ENCODE measurements around the gene SARS1.

Gene SARS1

GRCh38 chr1:109251277-109252166 is 37.8 kb downstream of the SARS1 start:
- DNase-seq: no peak

DNA sequence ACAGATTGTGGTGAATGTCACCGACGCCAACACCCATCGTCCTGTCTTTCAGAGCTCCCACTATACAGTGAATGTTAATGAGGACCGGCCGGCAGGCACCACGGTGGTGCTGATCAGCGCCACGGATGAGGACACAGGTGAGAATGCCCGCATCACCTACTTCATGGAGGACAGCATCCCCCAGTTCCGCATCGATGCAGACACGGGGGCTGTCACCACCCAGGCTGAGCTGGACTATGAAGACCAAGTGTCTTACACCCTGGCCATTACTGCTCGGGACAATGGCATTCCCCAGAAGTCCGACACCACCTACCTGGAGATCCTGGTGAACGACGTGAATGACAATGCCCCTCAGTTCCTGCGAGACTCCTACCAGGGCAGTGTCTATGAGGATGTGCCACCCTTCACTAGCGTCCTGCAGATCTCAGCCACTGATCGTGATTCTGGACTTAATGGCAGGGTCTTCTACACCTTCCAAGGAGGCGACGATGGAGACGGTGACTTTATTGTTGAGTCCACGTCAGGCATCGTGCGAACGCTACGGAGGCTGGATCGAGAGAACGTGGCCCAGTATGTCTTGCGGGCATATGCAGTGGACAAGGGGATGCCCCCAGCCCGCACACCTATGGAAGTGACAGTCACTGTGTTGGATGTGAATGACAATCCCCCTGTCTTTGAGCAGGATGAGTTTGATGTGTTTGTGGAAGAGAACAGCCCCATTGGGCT is 38.6 kb downstream of the SARS1 start:
- no peak for DNase-seq

- DNase-seq: no peak
These were observed 39.4 kb downstream of the SARS1 start for GRCh38 chr1:109252893-109253802.

DNA sequence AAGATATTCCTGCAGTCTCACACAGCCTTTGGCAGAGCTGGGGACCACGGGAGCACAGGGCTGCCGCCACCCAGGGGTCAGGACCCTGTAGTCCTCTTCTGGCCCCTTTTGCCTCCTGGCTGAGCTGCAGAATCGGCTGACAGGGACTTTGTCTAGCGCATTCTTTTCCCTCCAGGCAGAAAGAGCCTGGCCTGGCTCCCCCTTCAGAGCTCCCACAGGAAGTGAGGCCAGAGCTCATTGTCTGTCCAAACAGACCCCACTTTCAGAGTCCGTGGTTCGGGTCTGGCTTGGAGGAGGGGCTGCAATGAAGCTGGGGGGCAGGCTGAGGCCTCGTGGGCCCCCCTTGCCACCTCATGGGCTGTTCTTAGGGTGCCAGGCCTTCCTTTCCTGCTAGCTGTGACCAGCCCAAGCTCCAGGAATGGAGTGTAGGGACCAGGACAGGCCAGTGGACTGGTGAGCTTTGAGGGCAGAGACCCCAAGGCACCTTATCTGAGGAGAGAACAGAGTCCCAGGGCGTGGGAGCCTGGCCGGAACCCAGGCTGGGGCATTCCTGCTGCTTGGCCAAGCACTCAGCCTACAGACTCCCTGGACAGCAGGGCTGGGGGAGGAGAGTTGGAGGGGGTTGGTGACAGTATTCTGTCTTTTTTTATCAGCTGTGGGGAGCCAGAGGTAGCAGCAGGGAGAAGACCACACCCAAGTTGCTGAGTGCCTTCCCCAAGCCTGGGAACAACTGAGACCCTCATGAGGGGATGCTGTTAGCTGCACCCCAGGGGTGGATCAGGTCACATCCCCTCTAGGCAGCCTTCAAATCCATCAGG is 40.3 kb downstream of the SARS1 start:
- no peak for DNase-seq

- no peak for DNase-seq
These were observed 40.9 kb downstream of the SARS1 start for GRCh38 chr1:109254621-109255096.

GRCh38 chr1:109255097-109255651 is 41.5 kb downstream of the SARS1 start:
- DNase-seq: no peak

- no peak for DNase-seq
These were observed 42.0 kb downstream of the SARS1 start for GRCh38 chr1:109255678-109256077.

DNA sequence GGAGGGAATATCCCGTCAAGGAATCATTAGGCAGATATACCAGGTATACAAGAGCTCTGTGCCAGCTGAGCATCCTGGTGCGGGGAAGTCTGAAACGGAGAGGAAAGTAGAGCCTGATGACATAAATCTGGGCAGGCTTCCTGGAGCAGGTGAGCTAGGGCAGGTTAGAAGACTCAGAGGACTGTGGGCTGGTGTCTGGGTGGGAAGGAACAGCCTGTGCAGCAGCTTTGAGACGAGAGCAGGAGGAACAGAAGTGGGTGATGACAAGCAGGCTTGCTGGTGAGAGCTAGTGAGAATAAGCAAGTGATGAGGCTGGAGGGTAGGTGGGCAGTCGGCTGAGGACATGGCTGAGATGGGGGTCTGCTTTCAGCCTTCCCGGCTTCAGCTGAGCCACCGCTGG is 42.4 kb downstream of the SARS1 start:
- DNase-seq: no peak

DNA sequence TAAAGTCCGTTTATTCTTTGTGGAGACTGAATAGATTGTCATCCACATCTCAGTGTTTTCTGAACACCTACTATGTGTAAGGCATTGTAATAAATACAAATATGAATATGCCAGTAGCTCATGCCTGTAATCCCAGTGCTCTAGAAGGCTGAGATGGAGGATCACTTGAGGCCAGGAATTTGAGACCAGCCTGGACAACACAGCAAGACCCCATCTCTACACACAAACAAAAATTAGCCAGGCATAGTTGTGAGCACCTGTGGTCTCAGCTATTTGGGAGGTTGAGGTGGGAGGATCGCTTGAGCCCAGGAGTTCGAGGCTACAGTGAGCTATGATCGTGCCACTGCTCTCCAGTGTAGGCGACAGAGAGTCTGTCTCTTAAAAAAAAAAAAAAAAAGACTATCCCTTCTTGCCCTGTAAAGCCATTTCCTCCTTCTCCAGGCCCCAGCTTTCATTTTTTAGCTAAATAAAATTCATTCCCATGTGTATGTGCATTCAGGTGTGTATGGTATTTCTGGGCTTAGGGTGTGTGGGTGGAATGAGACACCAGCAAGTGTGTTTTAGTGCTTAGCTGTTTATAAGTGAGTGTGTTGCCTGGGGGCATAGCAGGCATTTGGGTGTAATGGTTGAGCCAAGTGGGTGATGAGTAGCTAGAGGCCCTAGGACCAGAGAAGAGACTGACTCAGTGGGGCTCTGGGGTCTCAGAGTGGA is 43.4 kb downstream of the SARS1 start:
- DNase-seq: no peak

GRCh38 chr1:109257682-109258421 is 44.1 kb downstream of the SARS1 start:
- no peak for DNase-seq

DNA sequence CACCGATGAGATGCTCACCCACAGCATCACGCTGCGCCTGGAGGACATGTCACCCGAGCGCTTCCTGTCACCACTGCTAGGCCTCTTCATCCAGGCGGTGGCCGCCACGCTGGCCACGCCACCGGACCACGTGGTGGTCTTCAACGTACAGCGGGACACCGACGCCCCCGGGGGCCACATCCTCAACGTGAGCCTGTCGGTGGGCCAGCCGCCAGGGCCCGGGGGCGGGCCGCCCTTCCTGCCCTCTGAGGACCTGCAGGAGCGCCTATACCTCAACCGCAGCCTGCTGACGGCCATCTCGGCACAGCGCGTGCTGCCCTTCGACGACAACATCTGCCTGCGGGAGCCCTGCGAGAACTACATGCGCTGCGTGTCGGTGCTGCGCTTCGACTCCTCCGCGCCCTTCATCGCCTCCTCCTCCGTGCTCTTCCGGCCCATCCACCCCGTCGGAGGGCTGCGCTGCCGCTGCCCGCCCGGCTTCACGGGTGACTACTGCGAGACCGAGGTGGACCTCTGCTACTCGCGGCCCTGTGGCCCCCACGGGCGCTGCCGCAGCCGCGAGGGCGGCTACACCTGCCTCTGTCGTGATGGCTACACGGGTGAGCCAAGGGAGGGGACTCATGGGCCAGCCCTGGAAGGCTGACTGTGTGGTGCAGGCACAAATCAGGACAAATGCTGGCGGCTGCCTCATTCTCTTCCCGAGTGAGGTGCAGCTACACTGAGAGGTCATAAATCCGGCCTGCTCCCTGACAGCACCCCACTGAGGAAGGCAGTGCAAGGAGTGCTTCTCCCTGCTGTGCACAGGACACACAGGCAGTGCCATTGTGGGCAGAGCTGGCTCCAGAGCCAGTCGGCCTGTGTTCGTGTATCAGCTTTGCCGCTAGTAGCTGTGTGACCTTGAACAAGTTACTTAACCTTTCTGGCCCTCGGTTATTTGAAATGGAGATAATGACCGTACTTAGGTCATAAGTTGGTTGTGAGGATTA is 45.1 kb downstream of the SARS1 start:
- no peak for DNase-seq

- DNase-seq: no peak
These were observed 46.2 kb downstream of the SARS1 start for GRCh38 chr1:109259674-109260557.

DNA sequence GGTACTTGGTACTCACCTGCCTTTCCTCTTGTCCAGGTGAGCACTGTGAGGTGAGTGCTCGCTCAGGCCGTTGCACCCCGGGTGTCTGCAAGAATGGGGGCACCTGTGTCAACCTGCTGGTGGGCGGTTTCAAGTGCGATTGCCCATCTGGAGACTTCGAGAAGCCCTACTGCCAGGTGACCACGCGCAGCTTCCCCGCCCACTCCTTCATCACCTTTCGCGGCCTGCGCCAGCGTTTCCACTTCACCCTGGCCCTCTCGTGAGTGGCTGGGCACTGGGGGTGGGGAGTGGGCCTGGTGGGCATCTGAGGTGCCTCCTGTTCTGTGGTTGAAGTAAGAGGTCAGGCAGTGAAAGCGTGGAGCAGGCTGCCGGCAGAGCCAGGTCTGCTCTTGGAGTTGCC is 47.3 kb downstream of the SARS1 start:
- no peak for DNase-seq

- no peak for DNase-seq
These were observed 47.9 kb downstream of the SARS1 start for GRCh38 chr1:109261578-109261977.

DNA sequence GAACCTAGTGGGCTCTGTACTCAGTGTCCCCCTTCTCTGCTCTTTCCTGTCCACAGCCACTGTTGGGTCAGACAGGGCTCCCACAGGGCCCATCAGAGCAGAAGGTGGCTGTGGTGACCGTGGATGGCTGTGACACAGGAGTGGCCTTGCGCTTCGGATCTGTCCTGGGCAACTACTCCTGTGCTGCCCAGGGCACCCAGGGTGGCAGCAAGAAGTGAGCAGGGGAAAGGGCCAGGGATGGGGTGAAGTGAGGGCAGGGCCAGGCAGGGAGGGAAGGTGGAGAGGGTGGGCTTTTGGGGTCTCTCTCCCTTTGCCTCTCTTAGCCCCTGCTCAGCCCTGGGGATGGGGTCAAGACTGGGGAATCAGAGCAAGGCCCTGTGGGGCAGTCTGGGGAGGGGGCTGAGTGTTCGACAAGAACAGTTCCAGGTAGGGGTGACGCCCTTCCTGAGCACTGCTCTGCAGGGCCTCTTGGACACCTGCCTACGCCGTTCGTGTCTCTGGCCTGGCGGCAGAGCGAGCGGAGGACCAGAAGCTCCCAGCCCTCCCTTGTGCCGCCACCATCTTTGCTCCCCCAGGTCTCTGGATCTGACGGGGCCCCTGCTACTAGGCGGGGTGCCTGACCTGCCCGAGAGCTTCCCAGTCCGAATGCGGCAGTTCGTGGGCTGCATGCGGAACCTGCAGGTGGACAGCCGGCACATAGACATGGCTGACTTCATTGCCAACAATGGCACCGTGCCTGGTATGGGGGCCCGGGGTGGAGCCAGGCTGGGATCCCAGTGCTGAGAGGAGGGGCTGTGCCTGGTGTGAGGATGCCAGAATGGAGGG is 48.7 kb downstream of the SARS1 start:
- no peak for DNase-seq

GRCh38 chr1:109263234-109263596 is 49.5 kb downstream of the SARS1 start:
- no peak for DNase-seq
